Islet precursor cell (in vitro differentiated cells): ENCODE results near the gene GPR37L1.
"Not testable (repeated sequence)": the region's sequence is repeated elsewhere in the genome, so short reads cannot be mapped to it uniquely, and the experiment has no call there.

ENCODE experiments used
- DNase-seq: peaks from one replicate; pipeline ENCODE4 v3.0.0-alpha.2; 2018

The GPR37L1 gene

DNA sequence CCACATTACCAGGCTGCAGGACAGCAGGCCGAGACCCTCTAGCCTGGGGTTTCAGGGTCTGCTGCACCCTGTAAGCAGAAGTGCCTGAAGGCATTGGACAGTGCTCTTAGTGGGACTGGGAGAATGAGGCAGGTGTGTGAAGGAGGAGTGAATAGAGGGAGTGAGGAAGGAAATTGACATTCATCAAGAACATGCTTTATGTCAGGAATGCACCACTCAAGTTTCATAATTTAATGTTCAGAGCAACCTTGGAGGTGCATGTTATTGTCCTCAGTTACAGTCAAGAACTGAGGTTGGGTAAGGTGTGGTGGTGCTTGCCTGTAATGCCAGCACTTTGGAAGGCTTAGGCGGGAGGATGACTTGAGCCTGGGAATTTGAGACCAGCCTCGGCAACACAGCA is 11.7 kb upstream of the GPR37L1 start:
- peak; percentile 55 for DNase-seq

DNA sequence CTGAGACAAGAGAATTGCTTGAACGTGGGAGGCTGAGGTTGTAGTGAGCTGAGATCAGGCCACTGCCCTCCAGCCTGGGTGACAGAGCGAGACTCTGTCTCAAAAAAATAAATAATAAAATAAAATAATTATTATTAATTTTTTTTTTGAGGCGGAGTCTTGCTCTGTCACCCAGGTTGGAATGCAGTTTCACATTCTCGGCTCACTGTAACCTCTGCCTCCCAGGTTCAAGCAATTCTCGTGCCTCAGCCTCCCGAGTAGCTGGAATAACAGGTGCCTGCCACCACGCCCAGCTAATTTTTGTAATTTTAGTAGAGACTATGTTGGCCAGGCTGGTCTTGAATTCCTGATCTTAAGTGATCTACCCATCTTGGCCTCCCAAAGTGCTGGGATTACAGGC is 11.1 kb upstream of the GPR37L1 start:
- DNase-seq: not testable (repeated sequence)

DNA sequence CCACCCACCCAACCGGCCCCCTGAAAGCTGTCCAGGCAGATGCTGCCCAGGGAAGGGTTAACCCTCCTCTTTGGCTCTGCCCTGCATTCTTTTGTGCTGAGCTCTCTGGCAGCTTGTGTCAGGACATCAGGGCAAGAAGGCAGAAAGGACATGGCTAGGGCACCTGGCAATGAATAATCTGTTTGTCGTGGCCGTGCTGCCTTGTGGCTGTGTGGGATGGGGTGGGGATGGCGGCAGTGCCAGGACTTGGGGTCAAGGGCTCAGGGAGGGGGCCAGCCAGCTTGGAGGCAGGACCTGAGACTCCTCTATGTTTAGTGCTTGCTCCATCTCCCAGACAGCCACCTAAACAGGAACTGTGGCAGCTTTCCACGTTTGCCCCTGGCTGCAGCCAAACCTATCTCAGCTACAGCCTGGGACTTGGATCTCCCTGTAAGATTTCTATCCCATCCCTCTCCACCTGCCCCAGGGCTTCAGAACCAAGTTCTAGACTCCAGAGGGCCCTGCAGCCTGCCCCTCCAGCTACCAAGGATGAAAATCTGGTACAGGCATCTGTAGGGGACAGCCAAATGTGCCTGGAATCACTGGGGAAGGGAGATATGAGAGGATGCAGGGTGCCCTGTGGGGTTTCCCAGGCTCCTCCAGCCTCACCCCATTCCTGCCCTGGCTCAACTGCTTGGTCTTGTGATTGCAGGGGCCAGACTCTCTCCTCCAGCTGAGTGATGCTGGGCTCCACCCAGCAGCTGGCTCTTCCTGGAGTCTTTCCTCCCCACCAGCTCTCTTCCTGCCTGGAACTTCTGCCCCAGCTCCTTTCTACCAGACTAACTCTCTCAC is 9.6 kb upstream of the GPR37L1 start:
- DNase-seq: peak; percentile 73

DNA sequence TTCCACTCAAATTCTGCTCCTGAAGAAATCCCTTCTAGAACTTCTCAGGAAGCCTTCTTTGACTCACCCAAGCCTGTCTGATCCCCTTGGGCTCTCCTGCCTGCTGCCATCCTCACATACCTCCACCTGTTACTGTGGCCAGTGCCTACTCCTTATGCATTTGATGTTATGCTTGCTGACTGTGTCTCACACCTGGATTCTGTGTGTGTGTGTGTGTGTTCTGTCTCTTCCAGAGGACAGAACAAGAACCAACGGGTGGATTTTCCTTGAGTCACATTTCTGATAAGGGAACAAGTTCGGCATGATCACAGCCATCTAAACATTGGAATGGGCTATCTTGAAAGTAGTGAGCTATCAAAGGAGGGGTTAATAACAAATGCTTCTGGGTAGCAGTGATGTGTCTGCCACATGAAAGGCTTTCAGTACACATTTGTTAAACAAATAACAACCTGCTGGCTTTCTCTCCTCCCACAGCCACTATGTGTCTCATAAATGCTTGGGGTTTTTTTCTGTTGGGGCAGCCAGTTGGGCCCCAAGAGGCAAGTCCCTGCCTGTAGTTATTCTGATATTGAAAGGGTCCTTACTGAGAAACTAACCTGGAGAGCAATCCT is 8.9 kb upstream of the GPR37L1 start:
- no peak for DNase-seq

DNA sequence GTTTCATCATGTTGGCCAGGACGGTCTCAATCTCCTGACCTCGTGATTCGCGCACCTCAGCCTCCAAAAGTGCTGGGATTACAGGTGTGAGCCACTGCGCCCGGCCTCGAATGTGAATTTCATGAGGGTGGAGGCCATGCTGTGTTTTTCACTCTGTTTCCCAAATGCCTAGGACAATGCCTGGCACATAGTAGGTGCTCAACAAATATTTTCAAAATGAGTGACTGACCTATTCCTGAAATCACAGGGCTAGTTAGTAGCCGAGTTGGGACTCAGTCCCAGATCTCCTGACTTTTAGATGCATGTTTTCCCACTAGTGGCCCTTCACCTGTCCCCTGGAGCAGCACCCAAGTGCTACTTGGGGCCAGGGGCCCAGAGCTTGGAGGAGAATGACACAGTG is 6.4 kb upstream of the GPR37L1 start:
- no peak for DNase-seq

DNA sequence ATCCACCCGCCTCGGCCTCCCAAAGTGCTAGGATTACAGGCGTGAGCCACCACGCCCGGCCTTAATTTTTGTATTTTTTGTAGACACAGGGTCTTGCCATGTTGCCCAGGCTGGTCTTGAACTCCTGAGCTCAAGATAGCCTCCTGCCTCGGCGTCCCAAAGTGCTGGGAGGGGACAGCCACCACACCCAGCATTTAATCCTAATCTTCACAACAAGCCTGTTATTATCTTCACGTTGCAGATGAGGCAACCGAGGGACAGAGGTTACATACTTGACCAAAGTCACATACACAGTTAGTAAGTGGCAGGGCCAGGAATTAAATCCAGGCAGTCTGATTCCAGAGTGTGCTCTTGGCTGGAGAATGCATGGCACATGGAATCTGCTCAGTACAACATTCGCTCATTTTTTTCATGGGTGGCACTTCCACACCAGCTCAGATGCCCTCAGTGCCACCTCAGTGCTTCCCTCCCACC is 4.8 kb upstream of the GPR37L1 start:
- DNase-seq: no peak

DNA sequence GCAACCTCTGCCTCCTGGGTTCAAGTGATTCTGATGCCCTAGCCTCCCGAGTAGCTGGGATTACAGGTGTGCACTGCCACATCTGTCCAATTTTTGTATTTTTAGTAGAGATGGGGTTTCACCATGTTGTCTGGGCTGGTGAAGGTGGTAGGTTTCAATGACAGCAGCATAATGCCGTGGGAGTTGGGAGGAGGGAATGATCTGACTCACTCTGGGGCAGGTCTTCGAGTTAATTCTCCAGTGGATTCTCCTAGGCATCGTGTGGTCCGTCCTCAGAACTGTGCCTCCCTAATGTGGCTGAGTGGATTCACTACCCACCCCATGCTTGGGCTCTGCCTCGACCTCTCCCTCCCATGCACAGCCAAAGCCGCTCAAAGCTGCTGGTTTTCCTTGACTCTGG is 1.7 kb upstream of the GPR37L1 start:
- DNase-seq: no peak

DNA sequence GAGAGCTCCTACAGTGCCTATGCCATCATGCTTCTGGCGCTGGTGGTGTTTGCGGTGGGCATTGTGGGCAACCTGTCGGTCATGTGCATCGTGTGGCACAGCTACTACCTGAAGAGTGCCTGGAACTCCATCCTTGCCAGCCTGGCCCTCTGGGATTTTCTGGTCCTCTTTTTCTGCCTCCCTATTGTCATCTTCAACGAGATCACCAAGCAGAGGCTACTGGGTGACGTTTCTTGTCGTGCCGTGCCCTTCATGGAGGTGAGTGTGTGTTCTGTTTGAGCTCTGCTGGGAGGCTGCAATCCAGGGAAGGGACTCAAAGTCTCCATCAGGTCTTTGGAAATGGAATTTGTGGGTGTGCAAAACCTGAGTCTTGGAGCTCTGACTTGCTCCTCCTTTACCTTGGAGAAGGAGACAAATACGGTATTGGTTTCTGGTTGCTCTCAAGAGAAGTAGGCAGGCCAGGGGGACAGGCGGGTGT is 658 bp downstream of the GPR37L1 start:
- no peak for DNase-seq

DNA sequence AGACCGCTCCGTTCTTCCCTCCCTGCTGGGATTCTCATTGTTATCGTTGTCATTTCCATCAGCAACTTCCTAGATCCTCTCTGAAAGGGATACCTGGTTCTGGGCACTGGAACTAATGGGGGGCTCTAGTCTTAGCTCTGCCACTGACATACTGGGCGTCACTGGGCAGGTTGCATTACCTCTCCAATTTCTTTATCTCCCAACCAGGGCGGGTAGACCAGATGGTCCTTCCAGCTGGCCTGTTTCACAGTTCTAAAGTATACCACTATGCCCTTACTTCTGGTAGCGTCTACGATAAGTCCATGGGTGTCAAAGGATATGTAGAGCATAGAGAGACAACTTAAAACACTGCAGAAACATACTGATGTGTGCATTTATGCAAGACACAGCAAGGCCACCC is 1.4 kb downstream of the GPR37L1 start:
- DNase-seq: no peak

DNA sequence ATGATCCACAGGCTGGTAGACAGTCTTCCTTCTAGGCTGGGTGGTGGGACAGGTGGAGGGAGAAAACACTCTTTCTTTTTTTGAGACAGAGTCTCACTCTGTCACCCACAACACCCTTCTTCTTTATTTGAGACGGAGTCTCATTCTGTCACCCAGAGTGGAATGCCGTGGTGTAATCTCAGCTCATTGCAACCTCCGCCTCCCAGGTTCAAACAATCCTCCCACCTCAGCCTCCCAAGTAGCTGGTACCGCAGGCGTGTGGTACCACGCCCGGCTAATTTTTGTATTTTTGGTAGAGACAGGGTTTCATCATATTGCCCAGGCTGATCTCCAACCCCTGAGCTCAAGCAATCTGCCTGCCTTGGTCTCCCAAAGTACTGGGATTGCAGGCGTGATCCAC is 2.9 kb downstream of the GPR37L1 start:
- no peak for DNase-seq

DNA sequence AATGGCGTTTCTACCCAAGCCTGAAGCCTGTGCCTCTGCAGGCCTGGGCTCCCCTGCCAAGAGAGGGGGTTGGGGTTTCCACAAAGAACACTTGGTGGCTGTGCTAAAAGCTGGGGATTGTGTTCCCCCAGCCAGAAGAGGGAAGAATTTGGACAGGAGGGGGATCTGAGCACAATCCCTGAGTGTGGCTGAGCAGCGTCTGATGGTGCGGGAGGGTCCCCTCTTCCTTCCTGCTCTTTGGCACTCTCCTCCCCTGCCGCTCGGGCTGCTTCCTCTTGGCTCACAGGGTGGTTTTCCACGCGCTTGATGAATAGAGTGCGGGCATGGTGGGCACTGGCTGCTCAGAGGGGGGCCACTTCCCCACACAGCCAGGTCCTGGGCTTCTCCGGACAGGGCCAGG is 3.7 kb downstream of the GPR37L1 start:
- no peak for DNase-seq

DNA sequence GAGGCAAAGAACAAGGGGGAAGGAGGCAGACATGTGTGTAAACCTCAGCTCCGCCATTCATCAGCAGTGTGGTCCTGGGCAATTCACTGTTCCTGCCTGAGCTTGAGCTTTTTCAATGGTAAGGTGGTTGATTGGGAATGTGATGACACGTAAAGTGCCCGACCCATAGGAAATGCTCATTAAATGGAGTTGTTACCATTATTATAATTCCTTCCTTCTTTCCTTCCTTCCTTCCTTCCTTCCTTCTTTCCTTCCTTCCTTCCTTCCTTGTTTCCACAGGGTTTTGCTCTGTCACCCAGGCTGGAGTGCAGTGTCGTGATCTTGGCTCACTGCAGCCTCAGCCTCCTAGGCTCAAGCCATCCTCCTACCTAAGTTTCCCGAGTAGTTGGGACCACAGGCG is 4.3 kb downstream of the GPR37L1 start:
- DNase-seq: no peak

DNA sequence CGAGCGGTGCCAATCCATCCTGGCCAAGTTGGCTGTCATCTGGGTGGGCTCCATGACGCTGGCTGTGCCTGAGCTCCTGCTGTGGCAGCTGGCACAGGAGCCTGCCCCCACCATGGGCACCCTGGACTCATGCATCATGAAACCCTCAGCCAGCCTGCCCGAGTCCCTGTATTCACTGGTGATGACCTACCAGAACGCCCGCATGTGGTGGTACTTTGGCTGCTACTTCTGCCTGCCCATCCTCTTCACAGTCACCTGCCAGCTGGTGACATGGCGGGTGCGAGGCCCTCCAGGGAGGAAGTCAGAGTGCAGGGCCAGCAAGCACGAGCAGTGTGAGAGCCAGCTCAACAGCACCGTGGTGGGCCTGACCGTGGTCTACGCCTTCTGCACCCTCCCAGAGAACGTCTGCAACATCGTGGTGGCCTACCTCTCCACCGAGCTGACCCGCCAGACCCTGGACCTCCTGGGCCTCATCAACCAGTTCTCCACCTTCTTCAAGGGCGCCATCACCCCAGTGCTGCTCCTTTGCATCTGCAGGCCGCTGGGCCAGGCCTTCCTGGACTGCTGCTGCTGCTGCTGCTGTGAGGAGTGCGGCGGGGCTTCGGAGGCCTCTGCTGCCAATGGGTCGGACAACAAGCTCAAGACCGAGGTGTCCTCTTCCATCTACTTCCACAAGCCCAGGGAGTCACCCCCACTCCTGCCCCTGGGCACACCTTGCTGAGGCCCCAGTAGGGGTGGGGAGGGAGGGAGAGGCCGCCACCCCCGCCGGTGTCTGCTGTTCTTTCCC is 5.3 kb downstream of the GPR37L1 start:
- DNase-seq: no peak

DNA sequence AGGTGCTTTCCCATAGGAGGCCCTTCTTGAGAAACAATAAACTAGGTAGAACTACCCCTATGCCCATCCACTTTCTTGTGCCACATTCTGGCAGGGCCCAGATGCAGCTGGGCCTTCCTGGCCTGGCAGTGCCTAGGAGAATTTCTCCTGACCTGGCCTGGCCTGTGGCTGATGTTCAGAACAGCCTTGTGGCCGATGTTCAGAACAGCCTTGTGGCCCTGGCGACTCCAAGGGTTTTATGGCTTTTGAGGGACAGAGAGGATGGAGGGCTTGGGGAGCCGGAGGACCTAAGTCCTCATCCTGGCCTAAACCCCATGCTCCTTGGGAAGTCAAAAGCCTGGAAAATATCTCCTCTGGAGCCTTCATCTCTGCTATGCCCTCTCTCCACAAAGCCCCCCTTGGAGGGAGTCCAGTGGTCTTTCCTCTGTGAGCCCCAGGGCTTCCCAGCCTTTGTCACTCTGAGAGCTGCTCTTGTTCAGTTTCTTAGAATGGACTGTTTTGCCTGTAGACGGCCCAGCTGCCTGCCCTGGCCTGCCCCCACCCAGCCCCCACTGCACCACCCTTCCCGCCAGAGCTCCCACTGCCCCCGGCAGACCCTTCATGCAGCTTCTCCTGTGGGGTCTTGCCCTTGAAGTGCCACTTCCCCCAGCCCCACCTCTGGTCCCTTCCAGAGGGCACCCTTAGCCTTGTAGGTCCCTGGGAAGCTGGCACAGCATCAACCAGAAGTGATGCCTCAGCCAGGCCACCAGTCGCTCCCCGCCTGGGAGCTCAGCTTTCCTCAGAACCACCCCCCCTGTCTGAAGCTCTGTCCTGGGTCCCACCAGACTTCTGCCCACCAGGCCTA is 7.0 kb downstream of the GPR37L1 start:
- DNase-seq: no peak

DNA sequence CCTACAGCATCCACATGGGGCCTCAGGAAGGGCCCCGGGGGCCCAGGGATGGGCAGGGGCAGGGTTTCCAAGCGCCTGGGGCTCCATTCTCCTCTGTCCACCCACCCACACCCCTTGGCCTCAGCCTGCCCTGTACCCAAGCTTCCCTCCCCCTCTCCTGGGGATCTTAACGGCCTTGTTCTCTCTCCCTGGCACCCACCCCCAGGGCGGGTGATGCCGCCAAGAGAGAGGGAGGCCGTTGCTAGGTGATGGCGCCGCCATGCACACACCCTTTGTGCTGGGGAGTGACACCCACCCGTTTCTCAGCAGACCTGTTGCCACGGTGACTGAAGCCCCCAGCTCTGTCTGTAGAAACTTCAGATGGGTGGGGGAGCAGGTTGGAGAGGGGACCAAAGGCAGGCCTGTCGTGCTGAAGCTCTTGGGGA is 7.6 kb downstream of the GPR37L1 start:
- no peak for DNase-seq

DNA sequence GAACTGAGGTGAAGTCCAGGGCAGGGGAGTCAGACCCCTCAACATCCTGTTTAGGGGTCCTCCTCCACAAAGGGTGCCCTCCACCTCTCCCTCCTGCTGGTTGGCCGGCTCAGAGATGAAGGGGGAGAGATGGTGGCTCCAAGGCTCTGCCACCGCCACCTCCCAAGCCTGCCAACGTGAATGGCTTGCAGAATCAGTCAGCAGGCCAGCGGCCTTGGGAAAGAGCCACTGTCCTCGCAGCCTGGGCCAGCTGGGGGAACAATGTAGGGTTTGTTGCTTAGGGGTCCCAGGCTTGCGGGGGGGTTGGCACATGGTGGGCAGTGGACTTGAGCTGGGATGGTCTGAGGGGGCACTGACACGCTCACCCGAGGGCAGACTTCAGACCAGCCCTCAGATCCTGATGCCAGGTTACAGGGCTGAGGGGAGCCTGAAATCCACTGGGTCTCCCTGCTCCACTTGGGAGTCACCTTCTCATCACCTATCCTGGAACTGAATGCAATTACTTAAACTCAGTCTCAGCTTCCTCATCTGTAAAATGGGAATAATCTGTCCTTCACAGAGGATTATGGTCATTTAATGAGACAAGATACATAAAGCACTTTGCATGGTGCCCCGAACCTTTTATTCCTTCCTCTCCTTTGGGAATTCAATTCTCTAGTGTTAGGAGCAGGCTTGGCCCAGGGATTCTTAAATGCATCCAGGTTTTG is 8.3 kb downstream of the GPR37L1 start:
- DNase-seq: no peak

DNA sequence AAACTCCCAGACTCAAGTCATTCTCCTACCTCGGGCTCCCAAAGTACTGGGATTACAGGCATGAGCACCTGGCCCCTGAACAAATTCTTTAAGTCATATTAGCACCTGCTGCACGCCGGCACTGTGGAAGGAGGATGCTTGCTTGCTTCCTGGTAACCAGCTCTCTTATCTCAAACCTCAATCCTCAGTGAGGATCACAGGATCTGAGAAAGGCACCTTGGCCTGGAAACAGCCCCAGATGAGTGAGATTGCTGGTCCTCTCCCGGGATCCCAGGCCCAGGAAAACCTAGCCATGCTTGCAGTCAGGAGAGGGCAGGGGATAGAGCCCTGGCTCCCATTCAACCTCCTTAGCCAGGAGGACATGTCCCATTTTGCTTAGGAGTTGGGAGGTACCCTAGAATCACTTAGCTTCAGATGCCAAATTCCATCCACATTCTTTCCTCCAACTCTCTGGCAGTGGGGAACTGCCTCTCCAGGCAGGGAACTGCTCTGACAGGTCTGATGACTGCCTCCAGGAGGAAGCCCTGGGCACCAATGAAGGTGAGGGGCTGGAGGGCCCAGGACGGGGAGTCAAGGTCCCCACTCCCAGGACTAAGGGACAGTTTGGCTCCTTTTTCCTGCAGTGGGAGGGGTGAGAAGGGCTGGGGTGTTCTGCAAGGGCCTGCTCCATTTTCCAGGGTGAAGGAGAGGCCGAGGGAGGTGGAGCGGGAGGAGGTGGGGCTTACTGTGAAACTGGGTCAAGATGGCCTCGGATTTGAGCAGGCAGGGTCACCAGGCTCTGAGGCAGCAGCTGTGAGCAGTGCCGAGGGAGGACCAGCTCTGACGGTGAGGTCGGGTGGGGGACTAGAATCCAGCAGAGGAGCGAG is 9.5 kb downstream of the GPR37L1 start:
- peak; percentile 72 for DNase-seq

DNA sequence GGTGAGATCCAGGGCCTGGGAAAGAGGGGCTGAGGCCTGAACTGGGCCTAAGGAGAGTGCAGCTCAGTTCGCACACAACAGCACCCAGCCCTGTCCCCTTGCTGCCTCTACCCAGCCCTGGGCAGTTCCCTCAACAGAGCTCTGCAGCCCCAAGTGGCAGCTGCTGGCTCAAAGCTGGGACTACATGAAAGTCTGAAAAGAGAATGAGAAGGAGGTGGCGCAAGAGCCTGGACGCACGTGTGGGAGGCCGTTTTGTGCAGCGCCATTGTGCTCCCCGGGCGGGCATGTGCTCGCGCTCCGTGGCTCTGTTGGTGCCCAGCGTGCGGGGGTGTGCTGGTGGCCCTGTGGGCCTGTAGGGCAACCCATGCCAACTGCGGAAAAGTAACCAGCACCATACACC is 10.3 kb downstream of the GPR37L1 start:
- no peak for DNase-seq

DNA sequence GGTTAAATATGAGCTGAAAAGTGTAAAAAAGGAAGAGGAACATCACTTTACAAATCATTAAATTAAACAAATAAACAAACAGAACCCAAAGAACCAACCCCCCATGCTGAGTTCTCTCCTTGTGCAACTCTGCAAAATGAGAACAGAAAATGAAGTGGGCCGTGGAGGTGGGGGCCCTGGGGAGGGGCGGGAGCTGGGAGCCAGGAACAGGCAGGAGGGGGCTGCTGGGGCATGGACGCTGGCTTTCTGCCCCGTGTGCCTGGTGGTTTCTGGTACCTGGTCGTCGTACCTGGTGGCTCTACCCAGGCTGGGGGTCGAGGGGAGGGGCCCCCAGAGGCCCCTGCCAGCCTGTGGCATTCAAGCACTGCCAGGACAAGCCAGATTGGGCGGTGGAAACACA is 10.8 kb downstream of the GPR37L1 start:
- no peak for DNase-seq

DNA sequence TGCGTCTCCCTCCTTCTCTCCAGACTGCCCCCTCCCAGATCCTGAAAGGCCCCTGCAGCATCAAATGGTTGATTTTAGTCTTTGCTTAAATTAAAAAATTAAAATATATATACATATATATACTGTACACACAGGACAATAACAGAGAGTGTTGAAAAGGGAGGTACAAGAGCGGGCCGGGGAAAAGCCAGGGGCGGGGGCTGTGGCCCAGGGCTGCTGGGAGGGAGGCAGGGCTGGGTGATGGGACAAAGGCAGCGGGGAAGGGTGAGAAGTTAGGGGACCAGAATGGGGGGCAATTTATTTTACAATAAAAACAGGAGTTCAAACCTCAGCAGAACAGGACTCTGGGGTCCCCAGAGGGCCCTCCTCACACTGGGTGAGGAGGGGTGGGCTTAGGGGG is 11.3 kb downstream of the GPR37L1 start:
- DNase-seq: no peak

DNA sequence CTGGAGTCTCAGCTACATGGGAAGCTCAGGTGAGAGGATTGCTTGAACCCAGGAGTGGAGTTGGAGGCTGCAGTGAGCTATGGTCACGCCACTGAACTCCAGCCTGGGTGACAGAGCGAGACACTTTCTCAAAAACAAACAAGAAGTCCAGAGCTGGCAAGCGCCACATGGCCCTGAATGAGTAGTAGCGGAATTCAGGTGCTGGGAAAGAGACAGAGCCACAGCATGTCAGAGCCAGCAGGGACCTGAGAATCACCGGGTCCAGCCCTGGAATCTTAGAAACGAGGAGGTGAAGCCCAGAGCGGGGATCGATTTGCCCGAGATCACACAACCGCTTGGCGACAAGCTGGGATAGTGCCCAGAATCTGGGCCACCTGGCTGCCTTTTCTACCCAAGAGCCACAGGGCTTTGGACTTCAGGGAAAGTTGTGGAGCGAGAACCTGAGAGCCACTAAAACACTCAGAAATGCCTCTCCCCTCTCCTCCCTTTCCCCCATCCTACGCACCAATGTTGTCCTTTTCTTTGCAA is 12.0 kb downstream of the GPR37L1 start:
- DNase-seq: no peak
